ENCODE measurements around the gene ODC1.

GRCh38 chr2:10424051-10424450 lies 24.1 kb downstream of the ODC1 start:
- TF ChIP-seq CTCF (IDR thresholded peaks at IDR 0.05; ENCODE audit: low read depth, low read length) (no peak), MAX (IDR thresholded peaks at IDR 0.05; ENCODE audit: low read depth, low read length) (no peak)

Measured in NB4 (cell line).